ENCODE results near the gene PCMT1. TPM values are rescaled to one million over a fixed set of nuclear protein-coding genes. Genes with fewer than 3 reads are reported as not detected.

Gene PCMT1
- total and polyA plus RNA-seq, 2 of the 8 experiments (the other 6 are each of a cell fraction or from before 2014, with no cell fraction given), result 84.3 to 91.3 TPM

DNA sequence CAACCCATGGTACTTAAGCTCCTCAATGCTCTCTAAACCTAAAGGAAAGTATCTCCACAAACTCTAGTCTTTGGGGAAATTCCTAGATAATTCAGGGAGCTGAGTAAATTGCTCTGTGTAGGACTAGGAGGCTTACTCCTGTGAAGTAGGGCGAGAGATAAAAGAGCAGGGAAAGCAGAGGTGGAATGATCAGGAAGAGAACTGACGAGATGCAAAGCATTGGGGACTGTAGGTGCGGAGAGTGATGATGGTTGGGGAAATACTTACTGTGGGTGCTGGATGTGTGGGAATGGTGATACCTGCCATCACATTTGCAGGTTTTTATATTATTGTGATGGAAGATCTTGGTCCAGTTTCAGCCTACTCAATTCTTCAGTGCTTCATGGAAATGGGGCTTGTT lies 30.0 kb upstream of the PCMT1 start:
- no peak overlapping the region for H2BK12ac ChIP-seq (ENCODE audit: low read depth, low read length)
- H4K20me1 ChIP-seq (replicated peaks in 1 of 2; ENCODE audit: control insufficient read depth in 1 of 2, insufficient read depth in 2 of 2, low read length in 2 of 2), result peaks cover 0 to 4% of the 10 kb centered on the region in 2 experiments
- no peak overlapping the region for H3K14ac ChIP-seq (ENCODE audit: insufficient read length)
- FAIRE-seq (no peak), DNase-seq (ENCODE audit: low read depth in 1 of 2, low spot score in 2 of 2) (no peak)
- no peak overlapping the region for H2BK20ac ChIP-seq (ENCODE audit: low read length)
- H3K56ac ChIP-seq (replicated peaks; ENCODE audit: insufficient read length, low read depth, low read length), result no peak overlapping the region
- no peak overlapping the region for H4K5ac ChIP-seq (ENCODE audit: insufficient read length, low read depth, low read length)
- no peak overlapping the region for H2AK5ac ChIP-seq (ENCODE audit: low read depth, low read length)
- H2AFZ ChIP-seq (ENCODE audit: low read length), result no peak overlapping the region
- H3K23ac ChIP-seq (ENCODE audit: insufficient read length), result no peak overlapping the region
- H3K4me1 ChIP-seq (replicated peaks in 1 of 4; ENCODE audit: control insufficient read depth in 3 of 4, insufficient read depth in 4 of 4, low read length in 3 of 4), result peaks cover 0 to 4% (median 2%) of the 10 kb centered on the region in 4 experiments; a peak in 3 of 7 replicates
- no peak overlapping the region for H3K27ac ChIP-seq (ENCODE audit: low read depth, low read length)
- H2BK5ac ChIP-seq (ENCODE audit: low read depth, low read length), result 0 out of 2 replicates have a peak overlapping the region, but pooled peaks have one; percentile 12
- H3K23me2 ChIP-seq (ENCODE audit: low read depth, low read length), result peaks cover 4% of the 10 kb centered on the region; the same call in 1 of the 2 replicates
- H3K4me2 ChIP-seq (ENCODE audit: insufficient read depth in 1 of 2, low read depth in 2 of 2, low read length in 2 of 2), result no peak overlapping the region
- H3K79me2 ChIP-seq (ENCODE audit: control insufficient read depth in 1 of 2, insufficient read depth in 2 of 2, low read length in 2 of 2), result peaks cover 7 to 38% of the 10 kb centered on the region in 2 experiments
- WGBS, 2 experiments (ENCODE audit: extremely low coverage in 1 of 2, insufficient coverage in 1 of 2, insufficient read length in 1 of 2, insufficient replicate concordance in 2 of 2, low coverage in 1 of 2, low lambda C conversion rate in 2 of 2, missing lambda C conversion rate in 1 of 2), result 86% methylated on average over 3 of the region's 3 CpGs; no CpG with 5 or more reads in 1 of the 2 experiments
- H2BK15ac ChIP-seq (ENCODE audit: low read length), result no peak overlapping the region
- no peak overlapping the region for H3K4ac ChIP-seq (replicated peaks; ENCODE audit: insufficient read length, low read depth, low read length)
- no peak overlapping the region for H3K4me3 ChIP-seq (ENCODE audit: extremely low read depth in 1 of 4, insufficient read depth in 2 of 4, low read depth in 3 of 4, low read length in 4 of 4)
- no peak overlapping the region for H3K18ac ChIP-seq (ENCODE audit: extremely low read depth, low read length)
- ChIA-PET POLR2A (ENCODE audit: partially characterized antibody) (interaction anchor here (0.7 to 3.3 kb wide), 4 partner anchors 10 to 30 kb away, joined by 4 to 23 read pairs (median 8); partner anchors contain the start of gene PCMT1), CTCF (ENCODE audit: partially characterized antibody) (interaction anchor here (0.6 to 1.0 kb wide), 2 partner anchors 20 to 233 kb away, joined by 3 read pairs; no protein-coding TSS in a partner anchor)
- TF ChIP-seq YY1 (IDR thresholded peaks at IDR 0.05; ENCODE audit: low read depth, low read length) (no peak), TAF1 (IDR thresholded peaks at IDR 0.05; ENCODE audit: low read depth, low read length) (no peak), SP2 (IDR thresholded peaks at IDR 0.05; ENCODE audit: low read length) (no peak), GABPA (IDR thresholded peaks at IDR 0.05; ENCODE audit: borderline replicate concordance, insufficient read depth, low read length) (no peak)
- H4K91ac ChIP-seq (replicated peaks; ENCODE audit: insufficient read length, low read length), result no peak overlapping the region
- H3K27me3 ChIP-seq (replicated peaks in 1 of 4; ENCODE audit: control insufficient read depth in 3 of 4, extremely low read depth in 1 of 4, insufficient read depth in 3 of 4, low read length in 3 of 4), result no peaks in the 10 kb centered on the region
- H2BK120ac ChIP-seq (replicated peaks; ENCODE audit: low read depth, low read length), result no peak overlapping the region
- no peaks in the 10 kb centered on the region; a peak in 1 of 8 replicates for H3K36me3 ChIP-seq (ENCODE audit: control insufficient read depth in 2 of 4, insufficient read depth in 4 of 4, low read length in 3 of 4)
- H3K9me3 ChIP-seq (ENCODE audit: insufficient read depth in 2 of 2, low read depth in 1 of 2, low read length in 1 of 2), result no peaks in the 10 kb centered on the region
- H3K79me1 ChIP-seq (ENCODE audit: low read depth, low read length), result peaks cover 2% of the 10 kb centered on the region; the same call in 1 of the 2 replicates
- no peak overlapping the region for H4K8ac ChIP-seq (ENCODE audit: extremely low read depth, insufficient read depth, low read length)
- no peak overlapping the region for H3K9ac ChIP-seq (replicated peaks in 1 of 4; ENCODE audit: extremely low read depth in 1 of 4, low read depth in 3 of 4, low read length in 3 of 4)

Measured in H1 (cell line).